Ectodermal cell (in vitro differentiated cells): ENCODE measurements around the gene GLRA3.

Experiments
- H3K27ac ChIP-seq: 2 replicates; pipeline ENCODE4 v1.7.0; 2013; ENCODE audit warnings: mild to moderate bottlenecking, low read depth, low read length; ENCODE audit not compliant: insufficient read depth, poor library complexity, severe bottlenecking
- H3K27me3 ChIP-seq: 2 replicates; pipeline ENCODE4 v1.7.0; 2013; ENCODE audit warnings: mild to moderate bottlenecking, low read length; ENCODE audit not compliant: insufficient read depth, control insufficient read depth, poor library complexity, severe bottlenecking
- H3K36me3 ChIP-seq: one replicate; pipeline ENCODE4 v1.7.0; 2013; ENCODE audit warnings: low read length; ENCODE audit not compliant: control insufficient read depth, insufficient read depth
- H3K4me1 ChIP-seq: one replicate; pipeline ENCODE4 v1.7.0; 2013; ENCODE audit warnings: low read length; ENCODE audit not compliant: control insufficient read depth, insufficient read depth
- H3K4me3 ChIP-seq: 2 replicates; pipeline ENCODE4 v1.7.0; 2013; ENCODE audit warnings: low read depth, low read length, control low read depth; ENCODE audit not compliant: insufficient read depth
- H3K9me3 ChIP-seq: 2 replicates; pipeline ENCODE4 v1.7.0; 2013; ENCODE audit warnings: mild to moderate bottlenecking, low read length, moderate library complexity; ENCODE audit not compliant: control insufficient read depth
- WGBS, 2 experiments: methylation state at CpG; one replicate each; pipeline ENCODE4 v1.1.7; 2013; ENCODE audit warnings: missing lambda C conversion rate in 2 of 2; 5-methylcytosine and 5-hydroxymethylcytosine counted together

Gene GLRA3

DNA sequence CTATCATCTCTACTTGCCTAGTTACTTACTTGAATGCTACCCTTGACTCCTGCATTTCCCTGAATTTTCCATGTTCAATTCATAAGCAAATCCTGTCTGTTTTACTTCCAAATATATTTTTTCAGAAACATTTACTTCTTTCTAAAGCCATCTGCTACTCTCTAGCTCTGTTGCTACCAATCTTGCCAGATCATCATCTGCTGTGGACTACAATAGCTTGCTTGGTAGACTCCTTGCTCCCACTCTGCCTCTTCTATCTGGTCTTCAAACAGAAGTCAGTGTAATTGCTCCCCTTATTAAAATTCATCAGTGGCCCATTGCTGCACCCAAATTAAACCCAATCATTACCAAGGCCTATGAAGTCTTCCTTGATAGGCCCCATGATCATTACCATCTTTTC, 155.2 kb downstream of the GLRA3 start:
- Histone ChIP-seq H3K27ac (no peak overlapping the region), H3K4me3 (no peak overlapping the region), H3K9me3 (no peaks in the 10 kb centered on the region), H3K27me3 (no peaks in the 10 kb centered on the region), H3K4me1 (no peaks in the 10 kb centered on the region), H3K36me3 (no peaks in the 10 kb centered on the region)

DNA sequence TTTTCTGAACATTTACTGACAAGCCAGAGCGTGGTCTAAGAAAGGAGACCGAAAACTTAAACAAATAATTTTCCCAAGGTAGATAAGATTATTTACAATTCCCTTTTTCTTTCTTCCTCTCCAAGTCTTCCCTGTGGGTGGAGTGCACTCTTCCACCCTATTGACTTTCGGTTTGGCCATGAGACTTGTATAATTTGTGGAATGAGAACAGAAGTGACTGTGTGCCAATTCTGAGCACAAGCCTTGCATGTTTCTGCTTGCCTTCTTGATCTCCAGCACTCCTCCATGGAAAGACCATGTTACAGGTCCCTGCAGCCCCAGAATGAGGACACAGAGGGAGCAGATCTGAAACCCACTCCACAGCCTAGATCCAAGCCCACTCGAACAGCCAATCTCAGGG, 156.8 kb downstream of the GLRA3 start:
- Histone ChIP-seq H3K36me3 (no peaks in the 10 kb centered on the region), H3K4me1 (no peaks in the 10 kb centered on the region), H3K4me3 (no peak overlapping the region), H3K27me3 (no peaks in the 10 kb centered on the region), H3K27ac (no peak overlapping the region), H3K9me3 (no peaks in the 10 kb centered on the region)
- 94 to 95% methylated on average over 4 of the region's 4 CpGs for WGBS, 2 experiments

DNA sequence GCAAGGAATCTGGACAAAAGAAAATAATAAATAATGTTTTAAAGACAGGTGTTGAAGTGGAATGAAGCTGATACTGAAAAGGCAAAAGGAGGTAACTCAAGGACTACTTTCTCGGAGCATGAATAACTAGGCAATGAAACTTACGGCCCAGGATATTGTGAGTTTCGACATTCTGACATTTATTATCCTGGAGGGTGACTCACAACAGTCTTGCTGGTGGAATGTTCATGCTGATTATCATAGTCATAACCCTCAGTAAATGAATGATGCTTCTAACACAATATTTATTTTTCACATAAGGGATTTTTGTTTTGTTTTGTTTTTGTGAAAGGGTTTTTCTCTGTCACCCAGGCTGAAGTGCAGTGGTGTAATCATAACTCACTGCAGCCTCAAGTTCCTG, 159.8 kb downstream of the GLRA3 start:
- no peaks in the 10 kb centered on the region for H3K27me3 ChIP-seq
- H3K4me1 ChIP-seq = no peaks in the 10 kb centered on the region
- 90 to 94% methylated on average over 3 of the region's 3 CpGs for WGBS, 2 experiments
- H3K9me3 ChIP-seq = no peaks in the 10 kb centered on the region
- no peaks in the 10 kb centered on the region for H3K36me3 ChIP-seq
- no peak overlapping the region for H3K27ac ChIP-seq
- no peak overlapping the region for H3K4me3 ChIP-seq

GRCh38 chr4:174665799-174666198, 163.2 kb downstream of the GLRA3 start:
- Histone ChIP-seq H3K4me3 (no peak overlapping the region), H3K9me3 (no peaks in the 10 kb centered on the region), H3K27ac (no peak overlapping the region)

GRCh38 chr4:174663216-174663615, 165.8 kb downstream of the GLRA3 start:
- 100% methylated on average over 2 of the region's 2 CpGs for WGBS, 2 experiments
- Histone ChIP-seq H3K4me3 (no peak overlapping the region), H3K36me3 (no peaks in the 10 kb centered on the region), H3K27me3 (no peaks in the 10 kb centered on the region), H3K4me1 (no peaks in the 10 kb centered on the region), H3K27ac (no peak overlapping the region), H3K9me3 (no peaks in the 10 kb centered on the region)

More at GRCh38 chr4:174665799-174666198, 163.2 kb downstream of the GLRA3 start:
- Histone ChIP-seq H3K27me3 (no peaks in the 10 kb centered on the region), H3K4me1 (no peaks in the 10 kb centered on the region), H3K36me3 (no peaks in the 10 kb centered on the region)

- Histone ChIP-seq H3K9me3 (no peaks in the 10 kb centered on the region), H3K27me3 (no peaks in the 10 kb centered on the region), H3K36me3 (no peaks in the 10 kb centered on the region), H3K4me3 (no peak overlapping the region), H3K27ac (no peak overlapping the region), H3K4me1 (no peaks in the 10 kb centered on the region)
- WGBS, 2 experiments = 81 to 82% methylated on average over 3 of the region's 3 CpGs
These were observed 170.8 kb downstream of the GLRA3 start for GRCh38 chr4:174658246-174658645.

- Histone ChIP-seq H3K27me3 (no peaks in the 10 kb centered on the region), H3K27ac (no peak overlapping the region), H3K9me3 (no peaks in the 10 kb centered on the region), H3K36me3 (no peaks in the 10 kb centered on the region), H3K4me1 (no peaks in the 10 kb centered on the region), H3K4me3 (no peak overlapping the region)
- 96 to 97% methylated on average over 6 of the region's 6 CpGs for WGBS, 2 experiments
These were observed 171.6 kb downstream of the GLRA3 start for GRCh38 chr4:174657472-174657871.

DNA sequence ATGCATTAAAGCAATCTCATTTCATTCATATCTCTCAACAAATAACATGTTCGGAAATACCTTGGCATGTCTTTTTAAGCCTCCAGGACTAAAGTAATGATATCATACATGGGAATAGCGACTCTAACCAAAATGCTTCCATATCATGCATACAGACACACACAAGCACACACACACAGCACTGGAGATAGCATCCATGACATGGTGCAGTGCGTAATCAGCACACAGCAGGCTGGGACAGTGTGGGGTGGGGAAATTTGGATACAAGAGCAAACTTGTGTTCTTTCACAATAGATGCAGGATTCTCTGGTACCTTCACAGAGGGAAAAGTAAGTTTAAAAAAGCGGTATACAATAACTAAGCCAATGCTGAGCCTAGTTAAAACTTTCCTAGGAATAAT, 174.4 kb downstream of the GLRA3 start:
- H3K4me3 ChIP-seq = no peak overlapping the region
- H3K27me3 ChIP-seq = no peaks in the 10 kb centered on the region
- no peaks in the 10 kb centered on the region for H3K36me3 ChIP-seq
- 90 to 94% methylated on average over 4 of the region's 4 CpGs for WGBS, 2 experiments
- no peaks in the 10 kb centered on the region for H3K4me1 ChIP-seq
- H3K9me3 ChIP-seq = no peaks in the 10 kb centered on the region
- no peak overlapping the region for H3K27ac ChIP-seq

GRCh38 chr4:174650711-174651355, 178.2 kb downstream of the GLRA3 start:
- WGBS, 2 experiments = 92 to 100% methylated on average over 1 of the region's 2 CpGs

GRCh38 chr4:174648812-174649211, 180.2 kb downstream of the GLRA3 start:
- 94 to 96% methylated on average over 5 of the region's 5 CpGs for WGBS, 2 experiments
- Histone ChIP-seq H3K4me3 (no peak overlapping the region), H3K9me3 (no peaks in the 10 kb centered on the region)

More at GRCh38 chr4:174650711-174651355, 178.2 kb downstream of the GLRA3 start:
- Histone ChIP-seq H3K27me3 (no peaks in the 10 kb centered on the region), H3K4me1 (no peaks in the 10 kb centered on the region), H3K9me3 (no peaks in the 10 kb centered on the region), H3K27ac (no peak overlapping the region), H3K36me3 (no peaks in the 10 kb centered on the region), H3K4me3 (no peak overlapping the region)

GRCh38 chr4:174646326-174646725, 182.7 kb downstream of the GLRA3 start:
- no peaks in the 10 kb centered on the region for H3K36me3 ChIP-seq
- 36 to 38% methylated on average over 1 of the region's 1 CpG for WGBS, 2 experiments
- H3K4me3 ChIP-seq = no peak overlapping the region
- H3K27ac ChIP-seq = no peak overlapping the region
- H3K4me1 ChIP-seq = no peaks in the 10 kb centered on the region
- no peaks in the 10 kb centered on the region for H3K9me3 ChIP-seq
- no peaks in the 10 kb centered on the region for H3K27me3 ChIP-seq

More at GRCh38 chr4:174648812-174649211, 180.2 kb downstream of the GLRA3 start:
- Histone ChIP-seq H3K27ac (no peak overlapping the region), H3K27me3 (no peaks in the 10 kb centered on the region), H3K4me1 (no peaks in the 10 kb centered on the region), H3K36me3 (no peaks in the 10 kb centered on the region)
